Esophagus muscularis mucosa (tissue), 4 donors: Measurements from ENCODE around the gene STIL. TPM values are rescaled to one million over a fixed set of nuclear protein-coding genes. Genes with fewer than 3 reads are reported as not detected.

ENCODE experiments used
- DNase-seq: peaks from one replicate; pipeline ENCODE4 v3.0.0-alpha.2; 2017; ENCODE audit errors: extremely low spot score
- H3K27ac ChIP-seq, 4 donors: fragments of 200-600 bp; sonication (generic); replicated peaks in 1 of 4; 1 replicate in 3 of 4; 2 replicates in 1 of 4; pipeline ENCODE4 v1.5.1; 2016 to 2019; ENCODE audit warnings: mild to moderate bottlenecking in 1 of 4
- H3K27me3 ChIP-seq, 4 donors: fragments of 200-600 bp; sonication (generic); one replicate each; pipeline versions ENCODE4 v1.5.1 to v1.6.0; 2016 to 2019
- H3K36me3 ChIP-seq, 4 donors: fragments of 200-600 bp; sonication (generic); one replicate each; pipeline ENCODE4 v1.5.1; 2016 to 2019
- H3K4me1 ChIP-seq, 4 donors: fragments of 200-600 bp; sonication (generic); one replicate each; pipeline ENCODE4 v1.5.1; 2016 to 2019
- H3K4me3 ChIP-seq, 4 donors: fragments of 200-600 bp; sonication (generic); 1 replicate in 2 of 4; 2 replicates in 2 of 4; pipeline ENCODE4 v1.5.1; 2016 to 2019; ENCODE audit warnings: mild to moderate bottlenecking in 4 of 4, moderate library complexity in 1 of 4
- H3K9me3 ChIP-seq, 4 donors: fragments of 200-600 bp; sonication (generic); 1 replicate in 3 of 4; 2 replicates in 1 of 4; pipeline ENCODE4 v1.5.1; 2016 to 2019
- EP300 ChIP-seq: sonication (generic); formaldehyde crosslinking; IDR thresholded peaks from one replicate; pipeline ENCODE4 v1.6.1; 2017; ENCODE audit warnings: antibody characterized with exemption
- POLR2A ChIP-seq: fragments of 450-650 bp; IDR thresholded peaks from one replicate; pipeline ENCODE4 v1.6.1; 2017; ENCODE audit warnings: antibody characterized with exemption, moderate library complexity, mild to moderate bottlenecking, low read depth
- POLR2AphosphoS5 ChIP-seq, 2 donors: sonication (generic); formaldehyde crosslinking; IDR thresholded peaks; one replicate each; pipeline ENCODE4 v1.6.1; 2017; ENCODE audit warnings: antibody characterized with exemption in 2 of 2
- WGBS: methylation state at CpG from one replicate; pipeline ENCODE4 v1.1.5; 2018; 5-methylcytosine and 5-hydroxymethylcytosine counted together
- intact Hi-C: fragments of 100-400 bp; cut with DNase I; formaldehyde crosslinking; loops from one replicate; pipeline ENCODE4 v1.15.1; 2023
- total RNA-seq, 4 donors: library from RNA; depleted of rRNA; stranded (reverse); fragments of >200 nt; gene quantifications; one replicate each; pipeline versions ENCODE4 v1.1.0 to v1.2.1, GENCODE V29; 2016
- TF ChIP-seq, protein P1 (sequence below), 3 experiments: fragments of 200-600 bp in 2 of 3; fragments of 450-650 bp in 1 of 3; sonication (generic) in 2 of 3; IDR thresholded peaks; one replicate each; pipeline ENCODE4 v1.5.1; 2017 to 2019; ENCODE audit warnings: antibody characterized with exemption in 3 of 3, mild to moderate bottlenecking in 2 of 3, moderate library complexity in 1 of 3

The STIL gene
- total RNA-seq, 4 donors from 2014 or later: 0.06 to 2.5 (median 0.78) TPM

DNA sequence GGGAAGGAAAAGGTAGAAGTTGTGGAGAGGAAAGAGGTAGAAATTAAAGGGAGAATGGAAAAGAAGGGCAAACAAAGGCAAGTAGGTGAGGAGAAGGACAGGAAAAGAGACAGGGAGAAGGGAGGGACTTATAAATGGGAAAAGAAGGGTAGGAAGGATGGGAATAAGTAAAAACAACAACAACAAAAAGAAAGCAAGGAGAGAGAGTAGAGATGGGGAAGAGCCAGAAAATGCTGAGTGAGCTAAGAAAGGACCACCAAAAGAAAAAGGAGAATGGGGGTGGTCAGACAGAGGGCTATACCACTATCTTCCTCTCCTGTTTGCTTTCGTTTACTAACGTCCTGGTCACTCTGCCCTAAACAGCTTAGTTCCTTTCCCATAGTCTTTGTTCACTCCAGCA is 17.9 kb upstream of the STIL start:
- Histone ChIP-seq H3K4me1 (peaks cover 24 to 39% (median 37%) of the 10 kb centered on the region in 4 donors), H3K36me3 (no peaks in the 10 kb centered on the region), H3K27ac (peak overlapping the region; percentile 99), H3K4me3 (no peak overlapping the region), H3K27me3 (no peaks in the 10 kb centered on the region), H3K9me3 (no peaks in the 10 kb centered on the region)
- TF ChIP-seq EP300: no peak
- TF ChIP-seq, protein P1, sequence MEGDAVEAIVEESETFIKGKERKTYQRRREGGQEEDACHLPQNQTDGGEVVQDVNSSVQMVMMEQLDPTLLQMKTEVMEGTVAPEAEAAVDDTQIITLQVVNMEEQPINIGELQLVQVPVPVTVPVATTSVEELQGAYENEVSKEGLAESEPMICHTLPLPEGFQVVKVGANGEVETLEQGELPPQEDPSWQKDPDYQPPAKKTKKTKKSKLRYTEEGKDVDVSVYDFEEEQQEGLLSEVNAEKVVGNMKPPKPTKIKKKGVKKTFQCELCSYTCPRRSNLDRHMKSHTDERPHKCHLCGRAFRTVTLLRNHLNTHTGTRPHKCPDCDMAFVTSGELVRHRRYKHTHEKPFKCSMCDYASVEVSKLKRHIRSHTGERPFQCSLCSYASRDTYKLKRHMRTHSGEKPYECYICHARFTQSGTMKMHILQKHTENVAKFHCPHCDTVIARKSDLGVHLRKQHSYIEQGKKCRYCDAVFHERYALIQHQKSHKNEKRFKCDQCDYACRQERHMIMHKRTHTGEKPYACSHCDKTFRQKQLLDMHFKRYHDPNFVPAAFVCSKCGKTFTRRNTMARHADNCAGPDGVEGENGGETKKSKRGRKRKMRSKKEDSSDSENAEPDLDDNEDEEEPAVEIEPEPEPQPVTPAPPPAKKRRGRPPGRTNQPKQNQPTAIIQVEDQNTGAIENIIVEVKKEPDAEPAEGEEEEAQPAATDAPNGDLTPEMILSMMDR (IDR thresholded peaks at IDR 0.05): no peak
- no peak for TF ChIP-seq POLR2A
- no peak for TF ChIP-seq POLR2AphosphoS5 (IDR thresholded peaks at IDR 0.05)
- WGBS: 86% methylated on average over 2 of the region's 2 CpGs
- DNase-seq: no peak
- intact Hi-C loops: loop anchor here (2.0 kb wide), 1 partner anchor 15 kb away; no protein-coding TSS in a partner anchor

DNA sequence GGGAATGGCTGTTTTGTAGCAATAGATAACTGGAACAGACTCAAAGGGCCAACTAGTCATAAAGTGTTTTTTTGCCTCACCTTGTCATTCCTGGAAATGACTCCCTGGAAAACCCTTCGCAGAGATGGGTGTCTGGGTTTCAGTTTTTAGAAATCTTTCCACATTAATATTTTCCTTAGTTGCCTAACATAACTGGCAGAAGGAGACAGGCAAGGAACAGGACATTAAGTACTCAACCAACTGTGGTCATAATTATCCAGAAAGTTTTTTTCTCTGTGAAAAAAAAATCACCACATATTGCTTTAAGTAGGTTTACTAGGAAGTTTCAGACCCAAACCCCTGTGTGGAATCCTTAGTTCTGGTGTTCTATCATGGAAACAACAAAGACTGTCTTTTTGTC is 16.3 kb upstream of the STIL start:
- Histone ChIP-seq H3K9me3 (no peaks in the 10 kb centered on the region), H3K4me3 (no peak overlapping the region), H3K36me3 (no peaks in the 10 kb centered on the region), H3K27ac (peak overlapping the region in 1 of 4 donors; percentile 11), H3K27me3 (no peaks in the 10 kb centered on the region), H3K4me1 (peaks cover 18 to 23% (median 21%) of the 10 kb centered on the region in 4 donors)
- DNase-seq: no peak
- TF ChIP-seq POLR2AphosphoS5 (IDR thresholded peaks at IDR 0.05) (no peak), POLR2A (no peak), EP300 (no peak)
- TF ChIP-seq, protein P1 (IDR thresholded peaks at IDR 0.05): no peak
- intact Hi-C loops: no loop called here
- 100% methylated on average over 1 of the region's 1 CpG for WGBS

DNA sequence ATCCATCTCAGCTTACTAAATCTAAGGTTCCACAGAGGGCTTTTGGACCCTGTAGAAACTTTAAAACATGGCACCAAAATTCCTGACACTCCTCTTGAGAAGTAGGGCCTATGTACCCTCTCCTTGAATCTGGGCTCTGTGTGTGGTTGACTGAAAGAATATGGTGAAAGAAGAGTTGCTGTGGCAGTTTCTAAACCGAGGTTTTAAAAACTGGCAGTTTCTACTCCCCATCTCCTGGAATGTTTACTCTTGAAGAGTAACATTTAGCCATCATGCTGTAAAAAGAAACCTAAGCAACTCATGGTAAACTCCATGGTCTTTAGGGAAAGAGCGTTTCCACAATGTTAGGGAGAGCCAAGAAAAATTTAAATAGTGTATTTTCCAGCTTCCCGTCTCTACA is 15.0 kb upstream of the STIL start:
- 100% methylated on average over 3 of the region's 3 CpGs for WGBS
- Histone ChIP-seq H3K27ac (no peak overlapping the region), H3K36me3 (no peaks in the 10 kb centered on the region), H3K4me1 (peaks cover 13 to 17% (median 15%) of the 10 kb centered on the region in 4 donors), H3K4me3 (no peak overlapping the region), H3K9me3 (no peaks in the 10 kb centered on the region), H3K27me3 (no peaks in the 10 kb centered on the region)
- DNase-seq: no peak
- TF ChIP-seq, protein P1 (IDR thresholded peaks at IDR 0.05): no peak
- TF ChIP-seq EP300: no peak
- TF ChIP-seq POLR2AphosphoS5 (IDR thresholded peaks at IDR 0.05): no peak
- no peak for TF ChIP-seq POLR2A
- intact Hi-C loops: no loop called here

DNA sequence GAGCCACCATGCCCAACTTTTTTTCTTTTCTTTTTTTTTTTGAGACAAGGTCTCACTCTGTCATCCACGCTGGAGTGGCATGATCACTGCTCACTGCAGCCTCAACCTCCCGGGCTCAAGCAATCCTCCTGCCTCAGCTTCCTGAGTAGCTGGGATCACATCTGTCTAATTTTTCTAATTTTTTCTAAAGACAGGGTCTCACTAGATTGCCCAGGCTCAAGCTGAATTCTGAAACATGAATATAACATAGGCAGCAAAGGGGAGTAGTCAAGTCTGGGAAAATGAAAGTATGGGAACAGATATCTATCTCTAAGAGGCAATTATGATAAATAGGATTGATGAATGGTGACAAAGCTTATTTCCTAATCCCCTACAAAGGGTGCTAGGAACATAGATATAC is 12.3 kb upstream of the STIL start:
- H3K4me3 ChIP-seq: no peak overlapping the region
- 92% methylated on average over 2 of the region's 2 CpGs for WGBS
- no peak for DNase-seq
- H3K27ac ChIP-seq: no peak overlapping the region
- no peaks in the 10 kb centered on the region for H3K4me1 ChIP-seq
- TF ChIP-seq, protein P1 (IDR thresholded peaks at IDR 0.05): no peak
- TF ChIP-seq POLR2A: no peak
- no peak for TF ChIP-seq EP300
- TF ChIP-seq POLR2AphosphoS5 (IDR thresholded peaks at IDR 0.05): no peak
- H3K36me3 ChIP-seq: no peaks in the 10 kb centered on the region
- H3K9me3 ChIP-seq: no peaks in the 10 kb centered on the region
- H3K27me3 ChIP-seq: no peaks in the 10 kb centered on the region
- intact Hi-C loops: no loop called here

DNA sequence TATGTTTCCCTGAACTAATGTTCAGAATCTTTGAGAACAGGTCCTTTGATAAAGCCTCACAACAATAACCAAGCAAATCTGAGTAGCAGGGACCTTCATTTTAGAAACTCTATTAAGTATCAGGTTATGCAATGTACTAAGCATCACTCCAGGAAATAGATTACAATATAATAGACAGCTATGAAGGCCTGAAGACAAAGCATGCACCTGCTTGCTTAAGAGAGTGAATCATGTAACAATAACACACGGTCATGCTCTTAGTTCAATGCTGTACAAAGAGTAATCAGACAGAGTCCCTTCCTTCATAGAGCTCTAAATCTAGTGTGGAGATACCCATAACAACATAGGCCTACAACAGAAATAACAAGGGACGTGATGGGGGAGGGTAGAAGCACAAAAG is 11.6 kb upstream of the STIL start:
- TF ChIP-seq POLR2AphosphoS5 (IDR thresholded peaks at IDR 0.05) (no peak), EP300 (no peak), POLR2A (no peak)
- TF ChIP-seq, protein P1 (IDR thresholded peaks at IDR 0.05): no peak
- Histone ChIP-seq H3K27me3 (no peaks in the 10 kb centered on the region), H3K36me3 (no peaks in the 10 kb centered on the region), H3K4me1 (no peaks in the 10 kb centered on the region), H3K9me3 (no peaks in the 10 kb centered on the region), H3K4me3 (no peak overlapping the region), H3K27ac (no peak overlapping the region)
- WGBS: 74% methylated on average over 2 of the region's 2 CpGs
- DNase-seq: no peak
- intact Hi-C loops: no loop called here
